GM12878 (cell line): ENCODE measurements around the gene TPRN. TPM values are rescaled to one million over a fixed set of nuclear protein-coding genes. Genes with fewer than 3 reads are reported as not detected.

Source experiments
- CHD1 ChIP-seq: IDR thresholded peaks from 2 replicates; pipeline ENCODE4 v1.6.1; 2012; ENCODE audit warnings: low read depth, low read length, improper control_type of control experiment
- DPF2 ChIP-seq: fragments of 450-650 bp; IDR thresholded peaks from 2 replicates; pipeline ENCODE4 v1.6.1; 2017; ENCODE audit warnings: mild to moderate bottlenecking
- ESRRA ChIP-seq: IDR thresholded peaks from 2 replicates; pipeline ENCODE4 v1.6.1; 2012; ENCODE audit warnings: mild to moderate bottlenecking, low read length, improper control_type of control experiment
- GATAD2B ChIP-seq: fragments of 450-650 bp; conservative IDR thresholded peaks from 2 replicates; pipeline ENCODE4 v1.6.1; 2017; ENCODE audit warnings: low read depth, mild to moderate bottlenecking, moderate library complexity
- HDAC6 ChIP-seq: fragments of 200-600 bp; sonication (generic); IDR thresholded peaks from one replicate; pipeline ENCODE4 v1.8.0; 2017; ENCODE audit warnings: antibody characterized with exemption; ENCODE audit not compliant: unreplicated experiment
- IKZF2 ChIP-seq, 2 experiments: fragments of 450-650 bp; IDR thresholded peaks; 2 replicates each; pipeline ENCODE4 v1.6.1; 2017; ENCODE audit warnings: mild to moderate bottlenecking in 2 of 2, moderate library complexity in 2 of 2
- IRF4 ChIP-seq: IDR thresholded peaks from 2 replicates; pipeline ENCODE4 v1.6.1; 2011; ENCODE audit warnings: low read depth, low read length
- JUNB ChIP-seq: IDR thresholded peaks from 2 replicates; pipeline ENCODE4 v1.6.1; 2016; ENCODE audit warnings: antibody characterized with exemption, mild to moderate bottlenecking
- KAT2A ChIP-seq: conservative IDR thresholded peaks from 2 replicates; pipeline ENCODE4 v1.6.1; 2011; ENCODE audit warnings: low read depth, low read length; ENCODE audit not compliant: control insufficient read depth
- LARP7 ChIP-seq: fragments of 450-650 bp; IDR thresholded peaks from 2 replicates; pipeline ENCODE4 v1.6.1; 2017; ENCODE audit warnings: mild to moderate bottlenecking
- NFXL1 ChIP-seq: fragments of 450-650 bp; IDR thresholded peaks from 2 replicates; pipeline ENCODE4 v1.6.1; 2017; ENCODE audit warnings: antibody characterized with exemption, mild to moderate bottlenecking, borderline replicate concordance
- NFYA ChIP-seq: IDR thresholded peaks from 2 replicates; pipeline ENCODE4 v1.6.1; 2011; ENCODE audit warnings: low read depth, mild to moderate bottlenecking, low read length, improper control_type of control experiment, borderline replicate concordance
- NFYB ChIP-seq: IDR thresholded peaks from 2 replicates; pipeline ENCODE4 v1.6.1; 2011; ENCODE audit warnings: low read depth, mild to moderate bottlenecking, low read length, improper control_type of control experiment, moderate library complexity; ENCODE audit not compliant: insufficient read depth
- POLR2A ChIP-seq: IDR thresholded peaks from 2 replicates; pipeline ENCODE4 v1.6.1; 2011; ENCODE audit warnings: low read depth, mild to moderate bottlenecking, low read length
- SMAD5 ChIP-seq: IDR thresholded peaks from 2 replicates; pipeline ENCODE4 v1.6.1; 2016; ENCODE audit warnings: antibody characterized with exemption, low read depth
- TCF3 ChIP-seq: IDR thresholded peaks from 2 replicates; pipeline ENCODE4 v1.6.1; 2012; ENCODE audit warnings: low read depth, mild to moderate bottlenecking, low read length, borderline replicate concordance; ENCODE audit not compliant: insufficient read depth
- TCF7 ChIP-seq: IDR thresholded peaks from 2 replicates; pipeline ENCODE4 v1.6.1; 2014; ENCODE audit warnings: antibody characterized with exemption, borderline replicate concordance
- ZNF207 ChIP-seq: fragments of 450-650 bp; IDR thresholded peaks from 2 replicates; pipeline ENCODE4 v1.6.1; 2014; ENCODE audit warnings: antibody characterized with exemption, mild to moderate bottlenecking, borderline replicate concordance
- ZNF384 ChIP-seq: IDR thresholded peaks from 2 replicates; pipeline ENCODE4 v1.6.1; 2012; ENCODE audit warnings: low read depth, mild to moderate bottlenecking, low read length, improper control_type of control experiment, borderline replicate concordance
- polyA plus RNA-seq, 11 experiments: library from polyadenylated mRNA; depleted of rRNA in 4 of 11; unstranded in 6 of 11; stranded (reverse) in 5 of 11; fragments of >200 nt; fragmentation: Nextera tagmentation in 4 of 11; fragmentation: Illumina TruSeq in 1 of 11; extraction: Ambion mirVana in 4 of 11; extraction: Trizol in 1 of 11; gene quantifications; 1 replicate in 1 of 11; 2 replicates in 10 of 11; pipeline versions ENCODE4 v1.2.1 to v1.2.3, GENCODE V29; 2011 to 2016; ENCODE audit warnings: inconsistent platforms in 2 of 11, missing spikeins in 2 of 11, low read depth in 1 of 11
- total RNA-seq, 4 experiments: library from RNA; depleted of rRNA in 3 of 4; stranded (reverse); fragments of >200 nt in 3 of 4; fragmentation: Illumina TruSeq in 1 of 4; extraction: Trizol in 1 of 4; gene quantifications; 2 replicates each; pipeline versions ENCODE4 v1.2.1 to v1.2.3, GENCODE V29; 2013 to 2021
- TF ChIP-seq, protein P1 (sequence below), 3 experiments: IDR thresholded peaks in 2 of 3; conservative IDR thresholded peaks in 1 of 3; 2 replicates each; pipeline ENCODE4 v1.5.1; 2011; ENCODE audit warnings: low read depth in 3 of 3, low read length in 3 of 3, mild to moderate bottlenecking in 3 of 3, control low read depth in 2 of 3, moderate library complexity in 2 of 3, inconsistent platforms in 1 of 3, mixed read lengths in 1 of 3; ENCODE audit not compliant: control insufficient read depth in 2 of 3, insufficient read depth in 1 of 3; ENCODE audit errors: extremely low read depth in 1 of 3
- TF ChIP-seq, protein P2 (sequence below): IDR thresholded peaks from 2 replicates; pipeline ENCODE4 v1.6.1; 2012; ENCODE audit warnings: low read depth, low read length, improper control_type of control experiment
- TF ChIP-seq, protein P3 (sequence below): fragments of 450-650 bp; IDR thresholded peaks from 2 replicates; pipeline ENCODE4 v1.6.1; 2016; ENCODE audit warnings: mild to moderate bottlenecking
- TF ChIP-seq, protein P4 (sequence below): fragments of 450-650 bp; IDR thresholded peaks from 2 replicates; pipeline ENCODE4 v1.6.1; 2017; ENCODE audit warnings: low read depth, mild to moderate bottlenecking, moderate library complexity
- TF ChIP-seq, protein P5 (sequence below): fragments of 450-650 bp; IDR thresholded peaks from 2 replicates; pipeline ENCODE4 v1.6.1; 2014; ENCODE audit warnings: mild to moderate bottlenecking

The TPRN gene
- total and polyA plus RNA-seq, 10 of the 15 experiments (the other 5 are each of a cell fraction or from before 2014, with no cell fraction given) = 0.18 to 19.5 (median 3.1) TPM

DNA sequence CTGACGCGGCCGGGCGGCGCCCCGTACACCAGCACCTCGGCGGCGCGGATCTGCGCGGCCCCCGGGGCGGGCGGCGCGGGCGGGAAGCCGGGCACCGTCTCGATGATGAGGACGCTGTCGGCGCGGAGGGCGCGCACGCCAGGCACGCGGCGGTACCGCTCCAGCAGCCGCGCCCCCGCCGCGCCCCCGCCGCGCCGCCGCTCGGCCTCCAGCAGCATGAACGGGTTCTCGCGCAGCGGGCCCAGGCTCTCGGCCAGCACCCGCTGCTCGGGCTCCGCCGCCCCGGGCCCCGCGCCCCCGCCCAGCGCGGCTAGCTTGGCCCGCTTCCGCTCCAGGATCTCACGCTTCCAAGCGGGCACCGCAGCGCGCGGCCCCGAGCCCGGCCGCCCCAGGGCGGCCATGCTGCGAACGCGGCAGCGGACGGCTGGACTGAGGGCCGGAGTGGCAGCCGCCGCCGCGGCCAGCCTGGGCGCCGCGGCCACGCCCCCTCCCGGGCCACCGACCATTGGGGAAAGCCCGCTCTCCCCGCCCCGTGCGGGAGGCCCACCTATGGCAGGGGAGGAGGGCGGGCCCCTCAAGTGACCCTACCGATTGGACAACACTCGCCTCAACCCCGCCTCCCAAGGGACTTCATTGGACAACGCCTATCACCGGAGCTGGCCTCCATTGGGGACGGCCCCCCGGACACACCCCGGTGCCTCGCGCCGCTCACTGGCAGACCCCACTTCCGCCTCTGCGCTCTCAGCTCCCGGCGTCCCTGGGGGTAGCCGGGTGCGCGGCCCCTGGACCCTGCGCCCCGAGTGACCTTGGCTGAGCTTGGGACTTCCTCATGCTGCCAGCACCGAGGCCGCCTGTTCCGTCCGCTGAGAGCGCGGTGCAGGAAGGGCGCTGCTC lies at the start of gene TPRN (continued):
- TF ChIP-seq, protein P1, sequence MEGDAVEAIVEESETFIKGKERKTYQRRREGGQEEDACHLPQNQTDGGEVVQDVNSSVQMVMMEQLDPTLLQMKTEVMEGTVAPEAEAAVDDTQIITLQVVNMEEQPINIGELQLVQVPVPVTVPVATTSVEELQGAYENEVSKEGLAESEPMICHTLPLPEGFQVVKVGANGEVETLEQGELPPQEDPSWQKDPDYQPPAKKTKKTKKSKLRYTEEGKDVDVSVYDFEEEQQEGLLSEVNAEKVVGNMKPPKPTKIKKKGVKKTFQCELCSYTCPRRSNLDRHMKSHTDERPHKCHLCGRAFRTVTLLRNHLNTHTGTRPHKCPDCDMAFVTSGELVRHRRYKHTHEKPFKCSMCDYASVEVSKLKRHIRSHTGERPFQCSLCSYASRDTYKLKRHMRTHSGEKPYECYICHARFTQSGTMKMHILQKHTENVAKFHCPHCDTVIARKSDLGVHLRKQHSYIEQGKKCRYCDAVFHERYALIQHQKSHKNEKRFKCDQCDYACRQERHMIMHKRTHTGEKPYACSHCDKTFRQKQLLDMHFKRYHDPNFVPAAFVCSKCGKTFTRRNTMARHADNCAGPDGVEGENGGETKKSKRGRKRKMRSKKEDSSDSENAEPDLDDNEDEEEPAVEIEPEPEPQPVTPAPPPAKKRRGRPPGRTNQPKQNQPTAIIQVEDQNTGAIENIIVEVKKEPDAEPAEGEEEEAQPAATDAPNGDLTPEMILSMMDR (IDR thresholded peaks at IDR 0.05 in 2 of 3, conservative IDR thresholded peaks at IDR 0.05 in 1 of 3; ENCODE audit: control insufficient read depth in 2 of 3, extremely low read depth in 1 of 3, insufficient read depth in 1 of 3, low read depth in 3 of 3, low read length in 3 of 3) = no peak
- TF ChIP-seq SMAD5 (peak; percentile 74), TCF3 (no peak), ZNF384 (no peak), LARP7 (peak; percentile 97), NFYB (peak; percentile 98), NFYA (no peak), GATAD2B (peak; percentile 74), KAT2A (no peak), IKZF2 (IDR thresholded peaks at IDR 0.05) (no peak), DPF2 (peak; percentile 77), HDAC6 (no peak), ZNF207 (no peak), TCF7 (no peak), ESRRA (peak; percentile 94), NFXL1 (0 out of 2 replicates have a peak, but pooled peaks have one; percentile 54), CHD1 (no peak), POLR2A (peak; percentile 95), IRF4 (no peak), JUNB (no peak)
- TF ChIP-seq, protein P2, sequence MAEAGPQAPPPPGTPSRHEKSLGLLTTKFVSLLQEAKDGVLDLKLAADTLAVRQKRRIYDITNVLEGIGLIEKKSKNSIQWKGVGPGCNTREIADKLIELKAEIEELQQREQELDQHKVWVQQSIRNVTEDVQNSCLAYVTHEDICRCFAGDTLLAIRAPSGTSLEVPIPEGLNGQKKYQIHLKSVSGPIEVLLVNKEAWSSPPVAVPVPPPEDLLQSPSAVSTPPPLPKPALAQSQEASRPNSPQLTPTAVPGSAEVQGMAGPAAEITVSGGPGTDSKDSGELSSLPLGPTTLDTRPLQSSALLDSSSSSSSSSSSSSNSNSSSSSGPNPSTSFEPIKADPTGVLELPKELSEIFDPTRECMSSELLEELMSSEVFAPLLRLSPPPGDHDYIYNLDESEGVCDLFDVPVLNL = peak; percentile 14; the same call in 1 of the 2 replicates
- TF ChIP-seq, protein P3, sequence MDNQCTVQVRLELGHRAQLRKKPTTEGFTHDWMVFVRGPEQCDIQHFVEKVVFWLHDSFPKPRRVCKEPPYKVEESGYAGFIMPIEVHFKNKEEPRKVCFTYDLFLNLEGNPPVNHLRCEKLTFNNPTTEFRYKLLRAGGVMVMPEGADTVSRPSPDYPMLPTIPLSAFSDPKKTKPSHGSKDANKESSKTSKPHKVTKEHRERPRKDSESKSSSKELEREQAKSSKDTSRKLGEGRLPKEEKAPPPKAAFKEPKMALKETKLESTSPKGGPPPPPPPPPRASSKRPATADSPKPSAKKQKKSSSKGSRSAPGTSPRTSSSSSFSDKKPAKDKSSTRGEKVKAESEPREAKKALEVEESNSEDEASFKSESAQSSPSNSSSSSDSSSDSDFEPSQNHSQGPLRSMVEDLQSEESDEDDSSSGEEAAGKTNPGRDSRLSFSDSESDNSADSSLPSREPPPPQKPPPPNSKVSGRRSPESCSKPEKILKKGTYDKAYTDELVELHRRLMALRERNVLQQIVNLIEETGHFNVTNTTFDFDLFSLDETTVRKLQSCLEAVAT = no peak
- TF ChIP-seq, protein P4, sequence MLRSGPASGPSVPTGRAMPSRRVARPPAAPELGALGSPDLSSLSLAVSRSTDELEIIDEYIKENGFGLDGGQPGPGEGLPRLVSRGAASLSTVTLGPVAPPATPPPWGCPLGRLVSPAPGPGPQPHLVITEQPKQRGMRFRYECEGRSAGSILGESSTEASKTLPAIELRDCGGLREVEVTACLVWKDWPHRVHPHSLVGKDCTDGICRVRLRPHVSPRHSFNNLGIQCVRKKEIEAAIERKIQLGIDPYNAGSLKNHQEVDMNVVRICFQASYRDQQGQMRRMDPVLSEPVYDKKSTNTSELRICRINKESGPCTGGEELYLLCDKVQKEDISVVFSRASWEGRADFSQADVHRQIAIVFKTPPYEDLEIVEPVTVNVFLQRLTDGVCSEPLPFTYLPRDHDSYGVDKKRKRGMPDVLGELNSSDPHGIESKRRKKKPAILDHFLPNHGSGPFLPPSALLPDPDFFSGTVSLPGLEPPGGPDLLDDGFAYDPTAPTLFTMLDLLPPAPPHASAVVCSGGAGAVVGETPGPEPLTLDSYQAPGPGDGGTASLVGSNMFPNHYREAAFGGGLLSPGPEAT = no peak
- TF ChIP-seq, protein P5, sequence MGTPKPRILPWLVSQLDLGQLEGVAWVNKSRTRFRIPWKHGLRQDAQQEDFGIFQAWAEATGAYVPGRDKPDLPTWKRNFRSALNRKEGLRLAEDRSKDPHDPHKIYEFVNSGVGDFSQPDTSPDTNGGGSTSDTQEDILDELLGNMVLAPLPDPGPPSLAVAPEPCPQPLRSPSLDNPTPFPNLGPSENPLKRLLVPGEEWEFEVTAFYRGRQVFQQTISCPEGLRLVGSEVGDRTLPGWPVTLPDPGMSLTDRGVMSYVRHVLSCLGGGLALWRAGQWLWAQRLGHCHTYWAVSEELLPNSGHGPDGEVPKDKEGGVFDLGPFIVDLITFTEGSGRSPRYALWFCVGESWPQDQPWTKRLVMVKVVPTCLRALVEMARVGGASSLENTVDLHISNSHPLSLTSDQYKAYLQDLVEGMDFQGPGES = peak; percentile 95
